GM23338 (cell line): Measurements from ENCODE around the gene TRAPPC2. TPM values are rescaled to one million over a fixed set of nuclear protein-coding genes. Genes with fewer than 3 reads are reported as not detected.

Experiments used
- ATAC-seq: fragments of 200-7000 bp; cut with Tn5 transposase; 3 replicates; pipeline ENCODE4 v1.9.1; 2020
- DNase-seq: peaks from one replicate; pipeline ENCODE4 v3.0.0-alpha.2; 2015; ENCODE audit warnings: low spot score
- H2AFZ ChIP-seq: fragments of 200-600 bp; sonication (generic); 2 replicates; pipeline ENCODE4 v1.8.0; 2016; ENCODE audit warnings: antibody characterized with exemption, mild to moderate bottlenecking, moderate library complexity
- H3F3A ChIP-seq: fragments of 200-600 bp; sonication (generic); replicated peaks from 2 replicates; pipeline ENCODE4 v1.8.0; 2017; ENCODE audit warnings: antibody characterized with exemption, mixed run types, low read depth
- H3K27ac ChIP-seq: fragments of 200-600 bp; sonication (generic); 2 replicates; pipeline ENCODE4 v1.6.1; 2016; ENCODE audit warnings: low read depth
- H3K27me3 ChIP-seq: fragments of 200-600 bp; sonication (generic); 2 replicates; pipeline ENCODE4 v1.8.0; 2016; ENCODE audit warnings: mild to moderate bottlenecking, mixed run types, moderate library complexity; ENCODE audit not compliant: insufficient read depth
- H3K36me3 ChIP-seq: fragments of 200-600 bp; sonication (generic); 2 replicates; pipeline ENCODE4 v1.8.0; 2016; ENCODE audit warnings: mild to moderate bottlenecking; ENCODE audit not compliant: insufficient read depth
- H3K4me1 ChIP-seq: fragments of 200-600 bp; sonication (generic); 2 replicates; pipeline ENCODE4 v1.8.0; 2016; ENCODE audit warnings: mild to moderate bottlenecking, moderate library complexity; ENCODE audit not compliant: insufficient read depth
- H3K4me2 ChIP-seq: fragments of 200-600 bp; sonication (generic); 2 replicates; pipeline ENCODE4 v1.7.1; 2017; ENCODE audit warnings: mixed run types
- H3K4me3 ChIP-seq: fragments of 200-600 bp; sonication (generic); 2 replicates; pipeline ENCODE4 v1.6.1; 2016; ENCODE audit warnings: mixed run types
- H3K79me2 ChIP-seq: fragments of 200-600 bp; sonication (generic); replicated peaks from 2 replicates; pipeline ENCODE4 v1.8.0; 2017; ENCODE audit warnings: mild to moderate bottlenecking; ENCODE audit not compliant: insufficient read depth
- H3K9me2 ChIP-seq: fragments of 200-600 bp; sonication (generic); 2 replicates; pipeline ENCODE4 v1.8.0; 2017; ENCODE audit not compliant: insufficient read depth
- H4K20me1 ChIP-seq: fragments of 200-600 bp; sonication (generic); replicated peaks from 2 replicates; pipeline ENCODE4 v1.8.0; 2017; ENCODE audit warnings: mild to moderate bottlenecking; ENCODE audit not compliant: insufficient read depth
- H3K27ac Mint-ChIP-seq: 2 replicates; pipeline ENCODE4 v1.8.0; 2020; ENCODE audit warnings: inconsistent platforms, mild to moderate bottlenecking, moderate library complexity, mixed read lengths
- H3K27me3 Mint-ChIP-seq: 3 replicates; pipeline ENCODE4 v1.8.0; 2022; ENCODE audit warnings: low read depth, mild to moderate bottlenecking, moderate library complexity, mixed read lengths, inconsistent platforms; ENCODE audit not compliant: insufficient read depth, poor library complexity
- H3K36me3 Mint-ChIP-seq: 3 replicates; pipeline ENCODE4 v1.8.0; 2021; ENCODE audit warnings: low read depth, mild to moderate bottlenecking, inconsistent platforms, moderate library complexity, mixed read lengths
- H3K4me1 Mint-ChIP-seq: 3 replicates; pipeline ENCODE4 v1.8.0; 2020; ENCODE audit warnings: mild to moderate bottlenecking, inconsistent platforms, mixed read lengths
- H3K4me3 Mint-ChIP-seq: 3 replicates; pipeline ENCODE4 v1.8.0; 2021; ENCODE audit warnings: moderate library complexity, mild to moderate bottlenecking, inconsistent platforms, mixed read lengths
- H3K9me3 Mint-ChIP-seq: 3 replicates; pipeline ENCODE4 v1.8.0; 2020; ENCODE audit warnings: moderate library complexity, mild to moderate bottlenecking, inconsistent platforms, mixed read lengths
- CREB1 ChIP-seq: fragments of 250-450 bp; sonication (Bioruptor Pico); IDR thresholded peaks from 2 replicates; pipeline ENCODE4 v1.5.0; 2020; ENCODE audit warnings: low read depth, mild to moderate bottlenecking, moderate library complexity
- JUNB ChIP-seq: IDR thresholded peaks from one replicate; pipeline ENCODE4 v1.6.1; 2016; ENCODE audit warnings: antibody characterized with exemption; ENCODE audit not compliant: unreplicated experiment
- NANOG ChIP-seq: IDR thresholded peaks from 2 replicates; pipeline ENCODE4 v1.6.1; 2016; ENCODE audit warnings: antibody characterized with exemption, borderline replicate concordance
- STAT1 ChIP-seq: IDR thresholded peaks from one replicate; pipeline ENCODE4 v1.6.1; 2016; ENCODE audit warnings: antibody characterized with exemption; ENCODE audit not compliant: unreplicated experiment
- ZNF331 ChIP-seq: fragments of 250-450 bp; sonication (Bioruptor Pico); IDR thresholded peaks from 2 replicates; pipeline ENCODE4 v1.5.0; 2020; ENCODE audit warnings: low read depth, mild to moderate bottlenecking, moderate library complexity
- ZNF462 ChIP-seq: fragments of 250-450 bp; sonication (Bioruptor Pico); IDR thresholded peaks from 2 replicates; pipeline ENCODE4 v1.5.0; 2020; ENCODE audit warnings: mild to moderate bottlenecking, moderate library complexity
- polyA plus RNA-seq: library from polyadenylated mRNA; unstranded; fragments of >200 nt; fragmentation: Nextera tagmentation; extraction: Ambion mirVana; gene quantifications from 2 replicates; pipeline ENCODE4 v1.2.1, GENCODE V29; 2016
- total RNA-seq: library from RNA; depleted of rRNA; stranded (reverse); fragments of >200 nt; shearing (Covaris generic); gene quantifications from 2 replicates; pipeline ENCODE4 v1.2.3, GENCODE V29; 2014

TRAPPC2 gene
- total and polyA plus RNA-seq, 2 experiments from 2014 or later = 11.7 to 14.6 TPM

- no peak for TF ChIP-seq ZNF462
These were observed 49.2 kb downstream of the TRAPPC2 start (continued) for GRCh38 chrX:13685126-13685763.

- TF ChIP-seq STAT1 (no peak), NANOG (no peak)
- Histone ChIP-seq H3K36me3 (no peaks in the 10 kb centered on the region), H3F3A (no peaks in the 10 kb centered on the region), H3K27ac (no peak overlapping the region), H3K27me3 (peaks cover 10% of the 10 kb centered on the region; the same call in 1 of the 2 replicates), H3K4me3 (no peak overlapping the region), H2AFZ (no peak overlapping the region), H4K20me1 (no peaks in the 10 kb centered on the region), H3K9me2 (no peaks in the 10 kb centered on the region), H3K4me2 (no peak overlapping the region), H3K4me1 (no peaks in the 10 kb centered on the region), H3K79me2 (peaks cover under 1% of the 10 kb centered on the region; the same call in 1 of the 2 replicates)
- Mint-ChIP-seq H3K9me3 (no peaks in the 10 kb centered on the region; the same call in 2 of the 3 replicates), H3K27me3 (no peaks in the 10 kb centered on the region), H3K4me1 (peaks cover 4% of the 10 kb centered on the region; the same call in 2 of the 3 replicates), H3K36me3 (no peaks in the 10 kb centered on the region), H3K27ac (no peak overlapping the region), H3K4me3 (no peak overlapping the region)
- DNase-seq (no peak), ATAC-seq (no peak)
These were observed 50.1 kb downstream of the TRAPPC2 start for GRCh38 chrX:13684361-13684760.

GRCh38 chrX:13681595-13681994 is 52.8 kb downstream of the TRAPPC2 start:
- Mint-ChIP-seq H3K27ac (no peak overlapping the region), H3K9me3 (no peaks in the 10 kb centered on the region; the same call in 2 of the 3 replicates)
- TF ChIP-seq NANOG (no peak), ZNF331 (CRISPR knock-in tag) (no peak), JUNB (no peak), CREB1 (no peak)

More at GRCh38 chrX:13681595-13681994, 52.8 kb downstream of the TRAPPC2 start:
- Mint-ChIP-seq H3K36me3 (no peaks in the 10 kb centered on the region), H3K4me1 (no peaks in the 10 kb centered on the region), H3K4me3 (no peak overlapping the region), H3K27me3 (no peaks in the 10 kb centered on the region)
- H3K4me1 ChIP-seq = no peaks in the 10 kb centered on the region
- H3K79me2 ChIP-seq = no peaks in the 10 kb centered on the region
- no peak overlapping the region for H3K4me2 ChIP-seq
- ATAC-seq (no peak), DNase-seq (no peak)
- no peaks in the 10 kb centered on the region for H3F3A ChIP-seq
- H3K4me3 ChIP-seq = no peak overlapping the region
- H3K9me2 ChIP-seq = no peaks in the 10 kb centered on the region
- H3K27ac ChIP-seq = no peak overlapping the region
- no peak overlapping the region for H2AFZ ChIP-seq
- H4K20me1 ChIP-seq = no peaks in the 10 kb centered on the region
- no peaks in the 10 kb centered on the region for H3K36me3 ChIP-seq
- H3K27me3 ChIP-seq = no peaks in the 10 kb centered on the region
